Measurements from ENCODE around the gene PIK3AP1.

DNA sequence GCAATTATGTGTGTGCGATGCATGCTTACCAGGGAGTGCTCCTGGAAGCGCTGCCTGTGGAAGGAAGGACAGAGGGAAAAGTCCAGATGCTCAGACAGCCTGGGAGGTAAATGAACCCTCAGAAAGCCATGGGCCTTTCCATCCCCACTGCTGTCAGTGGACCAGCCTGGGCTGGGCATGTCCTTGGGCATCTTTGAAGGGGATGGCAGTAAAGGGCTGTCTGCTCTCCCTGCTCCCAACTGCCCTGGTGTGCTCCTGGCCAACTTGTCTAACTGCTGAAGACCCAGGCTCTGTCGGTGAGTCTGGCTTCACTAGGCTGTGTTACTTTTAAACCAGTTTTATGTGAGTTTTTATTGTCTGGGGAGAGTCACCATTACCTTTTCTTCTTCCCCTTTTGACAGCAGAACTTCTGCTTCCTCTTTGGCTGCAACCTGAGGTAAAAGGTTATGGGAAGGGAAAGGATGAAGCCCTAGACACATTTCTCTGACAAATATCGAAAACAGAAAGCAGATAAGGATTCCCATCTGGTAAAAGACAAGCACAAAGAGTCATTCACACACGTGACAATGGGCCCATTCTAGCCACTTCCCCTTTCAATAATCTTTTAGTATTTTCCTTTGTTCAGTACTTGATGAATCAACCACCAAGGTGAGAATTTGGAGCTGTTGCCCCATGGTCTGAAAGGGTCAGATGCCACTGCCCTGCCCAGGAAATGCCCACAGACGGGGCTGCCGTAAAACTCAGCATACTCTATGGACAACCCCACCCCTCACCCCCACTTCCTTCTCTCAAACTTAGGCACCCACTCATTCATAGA is 27.6 kb upstream of the PIK3AP1 start:
- TF ChIP-seq POLR2AphosphoS5 (IDR thresholded peaks at IDR 0.05; ENCODE audit: borderline replicate concordance, low read depth, low read length) (no peak), EZH2 (IDR thresholded peaks at IDR 0.05) (no peak)

Data from SK-N-MC (cell line).